WTC11 (cell line): ENCODE results near the gene FBF1. TPM values are rescaled to one million over a fixed set of nuclear protein-coding genes. Genes with fewer than 3 reads are reported as not detected.

Experiments
- ATAC-seq: fragments of 200-7000 bp; cut with Tn5 transposase; 2 replicates; pipeline ENCODE4 v1.10.0; 2021; ENCODE audit warnings: mild to moderate bottlenecking, moderate library complexity
- CTCF ChIA-PET: fragments of 300-600 bp; sonication (Branson Sonifier 250); formaldehyde crosslinking; loops from one replicate; lab custom pipeline; 2021; ENCODE audit warnings: antibody characterized with exemption; lab: Charles Lee
- POLR2A ChIA-PET: fragments of 350-600 bp; sonication (Branson Sonifier 250); formaldehyde crosslinking; loops from one replicate; lab custom pipeline; 2021; ENCODE audit warnings: antibody characterized with exemption; lab: Charles Lee
- DNase-seq: peaks from one replicate; pipeline ENCODE4 v3.0.0; 2021; ENCODE audit warnings: low spot score
- H3K27ac Mint-ChIP-seq: 2 replicates; pipeline ENCODE4 v1.8.0; 2021; ENCODE audit warnings: mixed read lengths
- H3K27me3 Mint-ChIP-seq: 2 replicates; pipeline ENCODE4 v1.8.0; 2021; ENCODE audit warnings: low read depth, mild to moderate bottlenecking, moderate library complexity, mixed read lengths
- H3K36me3 Mint-ChIP-seq: 2 replicates; pipeline ENCODE4 v1.8.0; 2021; ENCODE audit warnings: mixed read lengths
- H3K4me1 Mint-ChIP-seq: 2 replicates; pipeline ENCODE4 v1.8.0; 2022; ENCODE audit warnings: mixed read lengths
- H3K4me3 Mint-ChIP-seq: 2 replicates; pipeline ENCODE4 v1.8.0; 2021; ENCODE audit warnings: mild to moderate bottlenecking, moderate library complexity, mixed read lengths
- H3K9me3 Mint-ChIP-seq: 2 replicates; pipeline ENCODE4 v1.8.0; 2021; ENCODE audit warnings: mixed read lengths
- AR ChIP-seq: fragments of 250-450 bp; sonication (Bioruptor Pico); IDR thresholded peaks from 2 replicates; pipeline ENCODE4 v1.9.0; 2021; ENCODE audit warnings: mild to moderate bottlenecking
- ERG ChIP-seq: fragments of 250-450 bp; sonication (Bioruptor Pico); IDR thresholded peaks from 2 replicates; pipeline ENCODE4 v1.8.0; 2021; ENCODE audit warnings: mild to moderate bottlenecking
- ETV6 ChIP-seq: sonication (generic); formaldehyde crosslinking; IDR thresholded peaks from 2 replicates; pipeline ENCODE4 v1.8.1; 2022; ENCODE audit warnings: mild to moderate bottlenecking, missing genetic modification reagents
- HMGXB4 ChIP-seq: sonication (generic); formaldehyde crosslinking; IDR thresholded peaks from 2 replicates; pipeline ENCODE4 v1.8.1; 2023; ENCODE audit warnings: mild to moderate bottlenecking, moderate library complexity, missing genetic modification reagents
- JUN ChIP-seq: sonication (generic); formaldehyde crosslinking; IDR thresholded peaks from 2 replicates; pipeline ENCODE4 v1.8.0; 2023; ENCODE audit warnings: mild to moderate bottlenecking, missing genetic modification reagents
- MXD4 ChIP-seq: fragments of 250-450 bp; sonication (Bioruptor Pico); IDR thresholded peaks from 2 replicates; pipeline ENCODE4 v1.8.0; 2021; ENCODE audit warnings: mild to moderate bottlenecking, moderate library complexity, borderline replicate concordance
- PRRX2 ChIP-seq: fragments of 250-450 bp; sonication (Bioruptor Pico); IDR thresholded peaks from 2 replicates; pipeline ENCODE4 v1.8.0; 2021; ENCODE audit warnings: mild to moderate bottlenecking
- SOX15 ChIP-seq: fragments of 250-450 bp; sonication (Bioruptor Pico); IDR thresholded peaks from 2 replicates; pipeline ENCODE4 v1.9.0; 2021; ENCODE audit warnings: mild to moderate bottlenecking
- SP1 ChIP-seq: sonication (generic); formaldehyde crosslinking; conservative IDR thresholded peaks from 2 replicates; pipeline ENCODE4 v1.8.1; 2022; ENCODE audit warnings: missing genetic modification reagents
- TEAD1 ChIP-seq: sonication (generic); formaldehyde crosslinking; IDR thresholded peaks from 2 replicates; pipeline ENCODE4 v1.8.0; 2022; ENCODE audit warnings: mild to moderate bottlenecking, missing genetic modification reagents
- TP53 ChIP-seq: sonication (generic); formaldehyde crosslinking; IDR thresholded peaks from 2 replicates; pipeline ENCODE4 v1.8.1; 2023; ENCODE audit warnings: mild to moderate bottlenecking, missing genetic modification reagents
- ZBTB43 ChIP-seq: sonication (generic); formaldehyde crosslinking; IDR thresholded peaks from 2 replicates; pipeline ENCODE4 v1.8.1; 2023; ENCODE audit warnings: mild to moderate bottlenecking, missing genetic modification reagents
- ZNF317 ChIP-seq: sonication (generic); formaldehyde crosslinking; IDR thresholded peaks from 2 replicates; pipeline ENCODE4 v1.8.1; 2023; ENCODE audit warnings: low read depth, mild to moderate bottlenecking, moderate library complexity, missing genetic modification reagents, borderline replicate concordance
- ZNF396 ChIP-seq: fragments of 250-450 bp; sonication (Bioruptor Pico); IDR thresholded peaks from 2 replicates; pipeline ENCODE4 v1.8.0; 2021; ENCODE audit warnings: mild to moderate bottlenecking, moderate library complexity, borderline replicate concordance
- ZNF671 ChIP-seq: fragments of 250-450 bp; sonication (Bioruptor Pico); IDR thresholded peaks from 2 replicates; pipeline ENCODE4 v1.8.0; 2021; ENCODE audit warnings: mild to moderate bottlenecking
- total RNA-seq: library from RNA; stranded (reverse); gene quantifications from 3 replicates; pipeline ENCODE4 v1.2.3, GENCODE V29; 2021
- TF ChIP-seq, protein P1 (sequence below): sonication (generic); formaldehyde crosslinking; IDR thresholded peaks from 2 replicates; pipeline ENCODE4 v1.8.1; 2022; ENCODE audit warnings: missing genetic modification reagents, borderline replicate concordance
- TF ChIP-seq, protein P2 (sequence below): sonication (generic); formaldehyde crosslinking; IDR thresholded peaks from 2 replicates; pipeline ENCODE4 v1.8.1; 2023; ENCODE audit warnings: mild to moderate bottlenecking, missing genetic modification reagents, moderate library complexity

FBF1 gene
- total RNA-seq, 1 experiment from 2014 or later: 19.8 TPM

DNA sequence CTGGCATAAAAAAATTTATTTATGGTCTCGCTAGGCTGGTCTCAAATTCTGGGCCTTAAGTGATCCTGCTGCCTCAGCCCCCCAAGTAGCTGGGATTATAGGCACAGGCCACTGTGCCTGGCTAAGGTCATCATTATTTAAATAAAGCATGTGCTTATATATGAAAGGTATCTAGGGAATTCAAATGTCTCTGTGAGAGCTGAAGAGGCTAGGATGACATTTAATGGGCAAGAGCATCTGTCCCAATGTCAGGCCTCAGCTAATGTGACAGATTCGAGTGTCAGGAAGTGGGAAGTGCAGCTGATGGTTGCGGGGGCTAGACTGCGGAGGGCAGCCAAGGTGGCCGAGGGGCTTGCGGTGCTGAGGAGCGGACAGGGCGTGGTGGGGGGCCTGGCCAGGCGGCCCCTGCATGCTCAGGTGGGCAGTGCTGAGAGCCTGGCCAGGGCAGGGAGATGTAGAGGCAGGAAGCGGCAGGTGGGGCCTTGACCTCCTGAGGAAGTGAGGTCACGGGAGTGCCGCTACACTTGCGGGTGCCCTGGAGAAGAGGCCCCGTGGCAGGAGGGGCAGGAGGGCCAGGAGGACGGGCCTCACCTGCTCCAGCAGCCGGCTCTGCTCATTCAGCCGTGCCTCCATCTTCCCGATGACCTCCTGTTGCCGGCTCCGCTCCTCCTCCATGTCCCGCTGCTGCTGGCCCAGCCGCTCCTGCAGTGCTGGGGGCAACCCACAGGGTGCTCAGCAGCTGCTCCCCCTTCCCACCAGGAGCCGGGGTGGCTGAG, 23.5 kb downstream of the FBF1 start:
- Mint-ChIP-seq H3K36me3 (peaks cover 8% of the 10 kb centered on the region), H3K4me1 (no peaks in the 10 kb centered on the region), H3K4me3 (no peak overlapping the region), H3K27ac (no peak overlapping the region; the same call in 1 of the 2 replicates), H3K9me3 (no peaks in the 10 kb centered on the region), H3K27me3 (no peaks in the 10 kb centered on the region)
- POLR2A ChIA-PET: interaction anchor here (0.6 kb wide), 1 partner anchor 37 kb away, joined by 8 read pairs; no protein-coding TSS in a partner anchor
- DNase-seq: no peak
- CTCF ChIA-PET: interaction anchor here (0.6 to 7.4 kb wide), 5 partner anchors 10 to 164 kb away, joined by 3 to 53 read pairs (median 3); partner anchors contain the start of gene MRPL38
- ATAC-seq: no peak
- no peak for TF ChIP-seq ETV6 (CRISPR knock-in tag)
- TF ChIP-seq, protein P1, sequence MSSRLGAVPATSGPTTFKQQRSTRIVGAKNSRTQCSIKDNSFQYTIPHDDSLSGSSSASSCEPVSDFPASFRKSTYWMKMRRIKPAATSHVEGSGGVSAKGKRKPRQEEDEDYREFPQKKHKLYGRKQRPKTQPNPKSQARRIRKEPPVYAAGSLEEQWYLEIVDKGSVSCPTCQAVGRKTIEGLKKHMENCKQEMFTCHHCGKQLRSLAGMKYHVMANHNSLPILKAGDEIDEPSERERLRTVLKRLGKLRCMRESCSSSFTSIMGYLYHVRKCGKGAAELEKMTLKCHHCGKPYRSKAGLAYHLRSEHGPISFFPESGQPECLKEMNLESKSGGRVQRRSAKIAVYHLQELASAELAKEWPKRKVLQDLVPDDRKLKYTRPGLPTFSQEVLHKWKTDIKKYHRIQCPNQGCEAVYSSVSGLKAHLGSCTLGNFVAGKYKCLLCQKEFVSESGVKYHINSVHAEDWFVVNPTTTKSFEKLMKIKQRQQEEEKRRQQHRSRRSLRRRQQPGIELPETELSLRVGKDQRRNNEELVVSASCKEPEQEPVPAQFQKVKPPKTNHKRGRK (CRISPR knock-in tag): no peak
- no peak for TF ChIP-seq TEAD1 (CRISPR knock-in tag)
- no peak for TF ChIP-seq MXD4 (CRISPR knock-in tag)
- TF ChIP-seq ERG (CRISPR knock-in tag): no peak
- TF ChIP-seq, protein P2, sequence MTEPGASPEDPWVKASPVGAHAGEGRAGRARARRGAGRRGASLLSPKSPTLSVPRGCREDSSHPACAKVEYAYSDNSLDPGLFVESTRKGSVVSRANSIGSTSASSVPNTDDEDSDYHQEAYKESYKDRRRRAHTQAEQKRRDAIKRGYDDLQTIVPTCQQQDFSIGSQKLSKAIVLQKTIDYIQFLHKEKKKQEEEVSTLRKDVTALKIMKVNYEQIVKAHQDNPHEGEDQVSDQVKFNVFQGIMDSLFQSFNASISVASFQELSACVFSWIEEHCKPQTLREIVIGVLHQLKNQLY (CRISPR knock-in tag): no peak
- no peak for TF ChIP-seq ZNF317 (CRISPR knock-in tag)
- no peak for TF ChIP-seq TP53

DNA sequence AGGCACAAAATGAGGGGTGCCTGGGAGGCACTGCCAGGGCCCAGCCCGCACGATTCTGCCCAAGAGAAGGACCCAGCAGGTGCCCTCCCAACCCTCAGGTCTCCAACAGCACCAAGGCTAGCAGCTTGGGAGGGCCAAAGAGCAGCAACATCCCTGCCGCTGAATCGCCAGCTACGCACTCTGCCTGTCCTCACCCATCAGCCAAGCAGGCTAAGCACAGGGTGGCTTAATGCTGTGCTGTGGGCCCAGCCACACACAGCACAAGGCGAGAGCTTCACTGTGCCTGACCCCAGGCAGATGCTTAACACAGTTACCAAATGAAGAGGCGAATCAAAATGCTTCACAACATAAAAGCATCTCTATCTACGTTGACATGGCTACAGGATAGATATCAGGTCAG, 25.6 kb downstream of the FBF1 start:
- H3K27me3 Mint-ChIP-seq: no peaks in the 10 kb centered on the region
- ATAC-seq (no peak), DNase-seq (no peak)
- no peak for TF ChIP-seq JUN (CRISPR knock-in tag)
- TF ChIP-seq, protein P1 (CRISPR knock-in tag): no peak
- TF ChIP-seq TP53: no peak
- TF ChIP-seq SOX15 (CRISPR knock-in tag): no peak
- no peak for TF ChIP-seq ZBTB43
- TF ChIP-seq HMGXB4: no peak
- no peak for TF ChIP-seq SP1 (CRISPR knock-in tag)
- no peak for TF ChIP-seq ZNF396 (CRISPR knock-in tag)
- no peak for TF ChIP-seq ERG (CRISPR knock-in tag)
- TF ChIP-seq AR (CRISPR knock-in tag): no peak
- no peak for TF ChIP-seq ZNF671 (CRISPR knock-in tag)
- TF ChIP-seq PRRX2: no peak
- POLR2A ChIA-PET: interaction anchor here (1.0 kb wide), 1 partner anchor 26 kb away, joined by 6 read pairs; the partner anchor contains the start of gene FBF1
- CTCF ChIA-PET: interaction anchor here (0.6 to 7.4 kb wide), 10 partner anchors 10 to 106 kb away, joined by 3 to 53 read pairs (median 5); partner anchors contain the start of genes CDK3 and MRPL38
- peak overlapping the region; percentile 12; the same call in 1 of the 2 replicates for H3K27ac Mint-ChIP-seq
- 0 out of 2 replicates have a peak, but pooled peaks cover 2% of the 10 kb centered on the region for H3K4me1 Mint-ChIP-seq
- peaks cover 8% of the 10 kb centered on the region for H3K36me3 Mint-ChIP-seq
- H3K9me3 Mint-ChIP-seq: no peaks in the 10 kb centered on the region
- no peak overlapping the region for H3K4me3 Mint-ChIP-seq
